ENCODE data around the gene OR2M4. TPM values are rescaled to one million over a fixed set of nuclear protein-coding genes. Genes with fewer than 3 reads are reported as not detected.
"Not testable (repeated sequence)": the region's sequence is repeated elsewhere in the genome, so short reads cannot be mapped to it uniquely, and the experiment has no call there.

OR2M4 gene
- not detected in 2 replicates for total RNA-seq

DNA sequence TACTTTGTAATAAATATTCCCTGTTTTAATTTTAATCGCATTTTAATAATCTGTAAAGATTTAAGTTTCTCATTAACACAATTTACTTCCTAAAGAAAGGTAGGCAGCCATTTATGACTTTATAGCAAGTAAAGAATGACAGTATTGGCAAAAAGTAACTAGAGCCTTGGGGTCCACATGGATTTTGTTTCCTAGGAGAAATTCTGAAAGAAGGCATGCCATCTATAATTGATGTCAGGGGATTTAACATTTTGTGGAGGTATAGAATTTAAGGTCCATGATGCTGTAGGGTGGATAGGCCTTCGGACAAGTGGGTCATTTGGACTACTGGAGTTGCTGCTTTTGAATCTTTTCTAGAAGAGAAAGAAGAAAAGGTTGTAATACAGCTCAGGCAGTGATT lies at the start of gene OR2M4:
TSS of gene OR2M4 (plus strand) at position 301 of the 400 bp plus-strand sequence. CDS start 7,512 bp downstream, outside the sequence.
- no peak for DNase-seq (ENCODE audit: low read depth, low spot score)

- no peak for DNase-seq (ENCODE audit: low read depth, low spot score)
Measured at GRCh38 chr1:248183996-248184395, 47.2 kb upstream of the OR2M4 start.

GRCh38 chr1:248187363-248187762 lies 43.9 kb upstream of the OR2M4 start:
- no peak for DNase-seq (ENCODE audit: low read depth, low spot score)

- no peak for DNase-seq (ENCODE audit: low read depth, low spot score)
Measured at GRCh38 chr1:248189026-248189425, 42.2 kb upstream of the OR2M4 start.

DNA sequence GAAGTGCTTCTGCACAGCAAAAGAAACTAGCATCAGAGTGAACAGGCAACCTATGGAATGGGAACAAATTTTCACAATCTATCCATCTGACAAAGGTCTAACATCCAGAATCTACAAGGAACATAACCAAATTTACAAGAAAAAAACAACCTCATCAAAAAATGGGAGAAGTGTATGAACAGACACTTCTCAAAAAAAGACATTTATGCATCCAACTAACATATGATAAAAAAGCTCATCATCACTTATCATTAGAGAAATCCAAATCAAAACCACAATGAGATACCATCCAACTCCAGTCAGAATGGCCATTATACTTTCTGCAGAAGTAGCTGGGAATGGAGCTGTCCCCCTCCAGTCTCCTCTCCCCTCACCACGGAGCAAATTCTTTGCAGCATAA lies 37.1 kb upstream of the OR2M4 start:
- DNase-seq (ENCODE audit: low read depth, low spot score), result no peak

DNA sequence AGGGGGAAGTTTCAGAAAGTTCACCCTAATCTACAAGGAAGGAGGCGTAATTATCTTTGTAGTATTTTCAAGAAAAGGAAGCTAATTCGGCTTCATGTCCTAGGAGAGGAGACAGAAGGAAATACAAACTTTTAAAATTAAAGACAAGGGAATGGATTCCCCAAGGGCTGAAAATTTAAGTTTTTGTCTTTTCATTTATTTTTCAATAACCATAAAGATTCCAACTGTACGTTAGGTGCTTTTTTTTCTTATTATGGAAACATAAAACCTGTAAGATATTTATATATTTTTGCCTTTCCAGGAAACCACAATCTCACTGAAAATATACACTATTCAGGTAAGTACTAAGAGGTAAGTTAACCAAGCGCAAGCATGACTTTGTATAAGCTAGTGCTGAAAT lies 34.3 kb upstream of the OR2M4 start, which contains the start of gene OR2M3:
TSS of gene OR2M3 (plus strand) at position 301 of the 400 bp plus-strand sequence. CDS start 5,803 bp downstream, outside the sequence.
- no peak for DNase-seq (ENCODE audit: low read depth, low spot score)

- DNase-seq (ENCODE audit: low read depth, low spot score), result no peak
Measured at GRCh38 chr1:248215880-248216279, 15.3 kb upstream of the OR2M4 start.

DNA sequence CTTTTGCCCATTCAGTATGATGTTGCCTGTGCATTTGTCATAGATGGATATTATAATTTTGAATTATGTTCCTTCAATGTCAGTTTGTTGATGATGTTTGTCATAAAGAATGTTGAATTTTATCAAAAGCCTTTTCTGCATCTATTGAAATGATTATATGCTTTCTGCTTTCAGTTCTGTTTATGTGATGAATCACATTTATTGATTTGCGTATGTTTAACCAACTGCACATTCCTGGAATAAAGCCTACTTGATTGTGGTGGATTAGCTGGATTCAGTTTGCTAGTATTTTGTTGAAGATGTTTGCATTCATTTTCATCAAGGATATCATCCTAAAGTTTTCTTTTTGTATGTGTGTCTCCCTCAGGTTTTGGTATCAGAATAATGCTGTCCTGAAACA lies 5.7 kb upstream of the OR2M4 start:
- no peak for DNase-seq (ENCODE audit: low read depth, low spot score)

- DNase-seq (ENCODE audit: low read depth, low spot score), result no peak
Measured at GRCh38 chr1:248229360-248229908, 1.8 kb upstream of the OR2M4 start.

- DNase-seq (ENCODE audit: low read depth, low spot score), result no peak
Measured at GRCh38 chr1:248239478-248239877, 8.3 kb downstream of the OR2M4 start.

DNA sequence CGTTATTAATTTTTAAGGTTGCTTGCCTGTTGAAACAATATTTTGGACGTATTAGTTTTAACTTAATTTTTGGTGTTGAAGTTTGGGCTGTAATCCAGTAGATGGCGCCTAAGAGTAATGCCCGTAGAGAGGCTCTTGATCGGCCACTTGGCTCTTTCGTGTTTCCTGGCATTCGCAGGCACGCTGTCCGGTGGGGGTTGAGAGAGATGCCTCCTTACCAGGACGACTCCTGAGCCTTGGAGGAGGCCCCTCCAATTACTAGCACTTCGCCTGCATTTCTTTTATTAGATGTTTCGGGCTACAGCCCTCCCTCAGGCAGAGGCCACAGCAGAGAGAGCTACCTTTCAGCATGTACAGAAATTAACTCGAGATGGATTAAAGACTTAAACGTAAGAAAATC lies 12.0 kb downstream of the OR2M4 start:
- no peak for DNase-seq (ENCODE audit: low read depth, low spot score)

- not testable (repeated sequence) for DNase-seq (ENCODE audit: low read depth, low spot score)
Measured at GRCh38 chr1:248259309-248259708, 28.1 kb downstream of the OR2M4 start.

DNA sequence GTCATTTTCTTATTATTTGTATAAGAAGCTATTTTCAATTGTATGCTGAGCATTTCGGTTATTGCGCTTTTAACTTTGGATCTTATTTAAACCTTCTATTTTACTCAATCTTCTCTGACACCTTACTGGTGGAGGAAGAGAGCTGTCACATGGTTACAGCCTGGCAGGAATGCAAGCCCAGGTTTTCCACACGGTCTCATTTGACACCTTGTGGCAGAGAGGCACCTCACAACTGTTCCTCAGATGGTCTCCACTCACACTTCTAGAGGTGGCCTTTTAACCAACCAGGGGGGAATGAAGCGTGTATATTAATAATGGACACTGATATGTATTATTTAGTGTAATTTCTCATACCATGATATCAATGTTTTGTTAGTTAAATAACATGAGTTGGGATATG lies 37.0 kb downstream of the OR2M4 start:
- DNase-seq (ENCODE audit: low read depth, low spot score), result no peak

GRCh38 chr1:248273225-248273624 lies 42.0 kb downstream of the OR2M4 start:
- not testable (repeated sequence) for DNase-seq (ENCODE audit: low read depth, low spot score)

DNA sequence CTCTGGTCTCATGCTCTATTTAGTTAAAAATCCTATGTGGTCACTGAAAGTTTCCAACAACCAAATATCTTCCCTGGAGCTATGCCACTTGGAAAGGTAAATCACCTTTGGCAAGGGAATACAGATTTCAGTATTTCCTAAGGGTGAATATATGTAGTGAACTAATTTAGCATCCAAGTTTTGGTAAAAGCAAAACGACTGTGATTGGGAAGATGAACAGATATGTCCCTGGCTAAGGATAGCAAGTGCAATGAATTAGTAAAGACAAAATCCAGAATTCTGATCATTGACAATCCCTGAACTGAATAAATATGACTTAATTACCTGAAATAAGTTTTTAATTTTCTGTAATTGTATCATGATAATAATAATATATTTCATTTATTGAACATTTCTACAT lies 46.7 kb downstream of the OR2M4 start, which contains the start of gene OR2T33:
TSS of gene OR2T33 (minus strand) at position 101 of the 400 bp plus-strand sequence. CDS start 4,162 bp downstream, outside the sequence.
- DNase-seq (ENCODE audit: low read depth, low spot score), result no peak

DNA sequence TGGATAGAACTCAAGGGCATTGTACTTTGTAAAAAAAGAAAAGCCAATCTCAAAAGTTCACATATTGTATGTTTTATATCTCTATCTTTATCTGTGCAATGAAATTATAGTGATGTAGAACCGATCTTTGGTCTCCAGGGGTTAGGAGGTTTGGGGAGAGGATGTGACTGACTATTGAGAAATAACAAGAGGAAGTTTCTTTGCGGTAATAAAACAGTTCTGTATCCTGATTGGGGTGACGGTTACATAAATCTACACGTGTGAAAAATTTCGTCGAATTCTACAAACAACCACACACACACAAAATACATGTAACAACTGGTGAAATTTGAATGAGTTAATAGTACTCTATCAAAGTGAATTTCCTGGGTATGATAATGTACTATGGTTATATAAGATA lies 57.2 kb downstream of the OR2M4 start:
- DNase-seq (ENCODE audit: low read depth, low spot score), result no peak

Other genes starting within 250 kb of the OR2M4 start
- gene OR2L5, start 217.8 kb upstream of the OR2M4 start, total RNA-seq, result not detected in 2 replicates
- 0.07 TPM in 1 of 2 replicates, not detected in the other for gene OR2L2, start 201.3 kb upstream of the OR2M4 start, total RNA-seq
- not detected in 2 replicates for gene OR2L3, start 184.6 kb upstream of the OR2M4 start, total RNA-seq
- gene OR2L13, start 136.2 kb upstream of the OR2M4 start, total RNA-seq, result not detected in 2 replicates
- gene OR2M5, start 86.3 kb upstream of the OR2M4 start, total RNA-seq, result not detected in 2 replicates
- not detected in 2 replicates for gene OR2M2, start 56.6 kb upstream of the OR2M4 start, total RNA-seq
- not detected in 2 replicates for gene OR2M3, start 34.2 kb upstream of the OR2M4 start, total RNA-seq
- not detected in 2 replicates for gene OR2T33, start 46.6 kb downstream of the OR2M4 start, total RNA-seq
- gene OR2T12, start 72.0 kb downstream of the OR2M4 start, total RNA-seq, result not detected in 2 replicates
- not detected in 2 replicates for gene OR2M7, start 93.2 kb downstream of the OR2M4 start, total RNA-seq
- gene OR14C36, start 117.4 kb downstream of the OR2M4 start, total RNA-seq, result not detected in 2 replicates
- gene OR2T4, start 130.2 kb downstream of the OR2M4 start, total RNA-seq, result not detected in 2 replicates
- gene OR2T6, start 144.3 kb downstream of the OR2M4 start, total RNA-seq, result not detected in 2 replicates
- not detected in 2 replicates for gene OR2T1, start 171.6 kb downstream of the OR2M4 start, total RNA-seq
- gene OR2T2, start 214.2 kb downstream of the OR2M4 start, total RNA-seq, result not detected in 2 replicates
- gene OR2T3, start 241.9 kb downstream of the OR2M4 start, total RNA-seq, result not detected in 2 replicates

All from pulmonary artery endothelial cell (primary cell).